Nephron (organoid): Measurements from ENCODE around the gene PLS3.
"Not testable (repeated sequence)": the region's sequence is repeated elsewhere in the genome, so short reads cannot be mapped to it uniquely, and the experiment has no call there.

Experiments used
- H3K27ac Mint-ChIP-seq, 3 experiments: 2 replicates each; pipeline ENCODE4 v1.8.0; 2020; ENCODE audit warnings: mixed read lengths in 3 of 3, mild to moderate bottlenecking in 2 of 3, moderate library complexity in 1 of 3
- H3K27me3 Mint-ChIP-seq: 2 replicates; pipeline ENCODE4 v1.8.0; 2021; ENCODE audit warnings: low read depth, mild to moderate bottlenecking, moderate library complexity, mixed read lengths
- H3K36me3 Mint-ChIP-seq: 2 replicates; pipeline ENCODE4 v1.8.0; 2020; ENCODE audit warnings: low read depth, mixed read lengths
- H3K4me1 Mint-ChIP-seq: 2 replicates; pipeline ENCODE4 v1.8.0; 2020; ENCODE audit warnings: mixed read lengths
- H3K4me3 Mint-ChIP-seq, 3 experiments: 2 replicates each; pipeline ENCODE4 v1.8.0; 2020; ENCODE audit warnings: mild to moderate bottlenecking in 3 of 3, mixed read lengths in 3 of 3, moderate library complexity in 2 of 3
- H3K9me3 Mint-ChIP-seq: 2 replicates; pipeline ENCODE4 v1.8.0; 2020; ENCODE audit warnings: mixed read lengths
- CTCF ChIP-seq, 3 experiments: fragments of 200-600 bp; sonication (generic); IDR thresholded peaks; one replicate each; pipeline ENCODE4 v1.5.0; 2021; ENCODE audit warnings: antibody characterized with exemption in 3 of 3; ENCODE audit not compliant: unreplicated experiment in 3 of 3

PLS3 gene

GRCh38 chrX:115531818-115532403 lies 29.1 kb upstream of the PLS3 start:
- no peaks in the 10 kb centered on the region for H3K9me3 Mint-ChIP-seq
- peak overlapping the region in 2 of 3 experiments; percentile 16 to 75 for H3K27ac Mint-ChIP-seq
- no peaks in the 10 kb centered on the region for H3K27me3 Mint-ChIP-seq
- H3K4me1 Mint-ChIP-seq: peaks cover 49% of the 10 kb centered on the region
- H3K4me3 Mint-ChIP-seq: no peak overlapping the region
- no peak for TF ChIP-seq CTCF (IDR thresholded peaks at IDR 0.05; ENCODE audit: unreplicated experiment in 3 of 3)
- H3K36me3 Mint-ChIP-seq: no peaks in the 10 kb centered on the region

GRCh38 chrX:115533485-115533884 lies 27.5 kb upstream of the PLS3 start:
- peaks cover 58% of the 10 kb centered on the region for H3K4me1 Mint-ChIP-seq
- peak overlapping the region; percentile 75 to 88 (median 80) for H3K27ac Mint-ChIP-seq
- no peaks in the 10 kb centered on the region for H3K36me3 Mint-ChIP-seq
- no peak overlapping the region for H3K4me3 Mint-ChIP-seq
- no peak for TF ChIP-seq CTCF (IDR thresholded peaks at IDR 0.05; ENCODE audit: unreplicated experiment in 3 of 3)
- H3K9me3 Mint-ChIP-seq: no peaks in the 10 kb centered on the region
- H3K27me3 Mint-ChIP-seq: no peaks in the 10 kb centered on the region

DNA sequence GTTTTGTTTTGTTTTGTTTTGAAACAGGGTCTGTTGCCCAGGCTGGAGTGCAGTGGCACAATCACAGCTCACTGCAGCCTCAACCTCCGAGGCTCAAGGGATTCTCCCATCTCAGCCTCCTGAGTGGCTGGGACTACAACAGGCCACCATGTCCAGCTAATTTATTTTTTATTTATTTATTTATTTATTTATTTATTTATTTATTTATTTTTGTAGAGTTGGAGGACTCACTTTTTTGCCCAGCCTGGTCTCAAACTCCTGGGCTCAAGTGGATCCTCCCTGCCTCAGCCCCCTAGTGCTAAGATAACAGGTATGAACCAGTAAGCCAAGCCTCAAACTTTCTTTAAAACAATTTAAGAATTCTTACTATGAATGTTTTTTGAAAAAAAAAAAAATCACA lies 26.6 kb upstream of the PLS3 start:
- H3K27me3 Mint-ChIP-seq: no peaks in the 10 kb centered on the region
- peaks cover 56% of the 10 kb centered on the region for H3K4me1 Mint-ChIP-seq
- no peaks in the 10 kb centered on the region for H3K9me3 Mint-ChIP-seq
- TF ChIP-seq CTCF (IDR thresholded peaks at IDR 0.05; ENCODE audit: unreplicated experiment in 3 of 3): no peak
- H3K36me3 Mint-ChIP-seq: no peaks in the 10 kb centered on the region
- no peak overlapping the region for H3K4me3 Mint-ChIP-seq
- H3K27ac Mint-ChIP-seq: no peak overlapping the region

DNA sequence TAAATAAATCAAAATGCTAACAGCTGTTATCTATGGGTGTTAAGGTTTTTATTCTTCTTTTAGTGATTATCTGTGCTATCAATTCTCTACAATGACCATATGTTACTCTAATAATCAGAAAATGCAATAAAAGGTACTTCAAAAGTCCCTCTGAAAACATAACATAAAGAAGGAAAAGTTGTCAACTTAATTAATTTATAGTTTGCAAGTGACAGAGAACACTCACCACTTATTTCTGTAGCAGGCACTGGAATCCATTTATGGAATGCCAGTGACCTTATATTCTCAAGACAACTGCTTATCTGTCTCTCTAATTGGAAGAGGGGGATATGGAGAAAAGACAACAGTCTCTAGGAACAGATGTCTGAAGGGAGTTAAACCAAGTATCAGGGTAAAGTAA lies 25.6 kb upstream of the PLS3 start:
- Mint-ChIP-seq H3K36me3 (no peaks in the 10 kb centered on the region), H3K4me3 (peak overlapping the region in 1 of 3 experiments; percentile 64), H3K9me3 (no peaks in the 10 kb centered on the region), H3K27me3 (no peaks in the 10 kb centered on the region), H3K27ac (peak overlapping the region; percentile 78 to 91 (median 86)), H3K4me1 (peaks cover 50% of the 10 kb centered on the region)
- TF ChIP-seq CTCF (IDR thresholded peaks at IDR 0.05; ENCODE audit: unreplicated experiment in 3 of 3): no peak

DNA sequence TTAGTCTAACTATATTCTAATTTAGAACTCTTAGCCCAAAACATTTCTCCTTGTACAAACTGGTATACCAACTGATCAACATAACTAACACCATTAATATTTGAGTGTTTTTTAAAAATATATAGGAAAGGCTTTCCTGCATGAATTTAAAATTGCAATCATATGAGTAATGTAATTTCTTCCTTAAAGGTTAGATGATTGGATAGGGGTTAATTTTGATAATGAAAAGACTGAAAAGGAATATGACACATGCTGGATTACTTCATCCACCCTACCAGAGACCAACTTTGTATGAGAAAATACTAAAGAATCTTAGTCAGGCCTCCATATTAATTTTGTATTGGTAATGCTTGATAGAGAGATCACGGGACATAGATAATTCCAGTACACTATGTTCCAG lies 25.1 kb upstream of the PLS3 start:
- Mint-ChIP-seq H3K4me3 (no peak overlapping the region), H3K27ac (peak overlapping the region; percentile 78 to 91 (median 86)), H3K27me3 (no peaks in the 10 kb centered on the region), H3K36me3 (no peaks in the 10 kb centered on the region), H3K9me3 (no peaks in the 10 kb centered on the region), H3K4me1 (peaks cover 48% of the 10 kb centered on the region)
- TF ChIP-seq CTCF (IDR thresholded peaks at IDR 0.05; ENCODE audit: unreplicated experiment in 3 of 3): no peak

GRCh38 chrX:115539841-115540240 lies 21.1 kb upstream of the PLS3 start:
- no peak overlapping the region for H3K27ac Mint-ChIP-seq
- TF ChIP-seq CTCF (IDR thresholded peaks at IDR 0.05; ENCODE audit: unreplicated experiment in 3 of 3): no peak
- no peaks in the 10 kb centered on the region for H3K36me3 Mint-ChIP-seq
- H3K9me3 Mint-ChIP-seq: no peaks in the 10 kb centered on the region
- no peaks in the 10 kb centered on the region for H3K27me3 Mint-ChIP-seq
- H3K4me3 Mint-ChIP-seq: no peak overlapping the region
- H3K4me1 Mint-ChIP-seq: peaks cover 36% of the 10 kb centered on the region

DNA sequence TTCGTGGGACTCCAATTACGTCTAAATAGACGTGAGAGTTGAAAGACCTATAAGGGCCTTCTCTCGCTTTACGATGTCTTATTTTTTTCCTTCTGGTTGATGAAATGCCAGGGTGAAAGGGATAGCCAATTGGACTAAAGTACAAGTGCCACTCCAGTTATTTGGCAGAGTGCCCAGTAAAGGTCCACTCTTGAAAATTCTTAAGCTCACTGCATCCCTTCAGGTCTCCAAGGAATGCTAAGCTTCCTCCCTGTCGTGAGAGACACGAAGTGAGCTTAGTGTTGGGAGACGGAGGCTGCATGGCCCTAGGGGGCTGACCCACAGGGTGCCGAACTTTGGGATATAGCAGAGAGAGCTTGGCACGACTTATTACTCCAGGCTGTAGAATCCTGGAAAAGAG lies 19.9 kb upstream of the PLS3 start:
- not testable (repeated sequence) for H3K27ac Mint-ChIP-seq, H3K36me3 Mint-ChIP-seq, H3K4me3 Mint-ChIP-seq, H3K27me3 Mint-ChIP-seq, H3K9me3 Mint-ChIP-seq
- H3K4me1 Mint-ChIP-seq: peaks cover 34% of the 10 kb centered on the region
